LNCAP (cell line): ENCODE measurements around the gene USP47.

Source experiments
- TF ChIP-seq, protein P1 (sequence below): fragments of 450-650 bp; IDR thresholded peaks from 2 replicates; pipeline ENCODE4 v1.5.1; 2017; ENCODE audit warnings: mild to moderate bottlenecking

USP47 gene

DNA sequence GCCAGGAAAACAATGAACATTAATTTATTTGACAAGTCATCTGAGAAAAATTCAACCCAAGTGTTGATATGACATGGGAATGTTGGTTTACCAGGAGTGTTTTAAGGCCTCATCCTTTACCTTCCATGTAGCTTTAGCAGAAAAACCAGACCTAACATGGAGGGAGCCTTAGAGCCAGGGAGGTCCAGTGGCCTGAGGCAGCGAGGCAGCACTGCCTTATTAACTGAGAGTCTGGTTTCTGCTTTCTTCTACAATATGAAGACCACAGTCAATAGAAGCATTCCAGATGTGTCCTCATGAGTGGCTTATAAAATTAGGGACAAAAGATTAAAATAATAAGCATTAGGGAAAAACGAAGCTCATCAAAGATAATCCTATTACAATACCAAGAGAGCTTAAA, 105.1 kb downstream of the USP47 start:
- TF ChIP-seq, protein P1, sequence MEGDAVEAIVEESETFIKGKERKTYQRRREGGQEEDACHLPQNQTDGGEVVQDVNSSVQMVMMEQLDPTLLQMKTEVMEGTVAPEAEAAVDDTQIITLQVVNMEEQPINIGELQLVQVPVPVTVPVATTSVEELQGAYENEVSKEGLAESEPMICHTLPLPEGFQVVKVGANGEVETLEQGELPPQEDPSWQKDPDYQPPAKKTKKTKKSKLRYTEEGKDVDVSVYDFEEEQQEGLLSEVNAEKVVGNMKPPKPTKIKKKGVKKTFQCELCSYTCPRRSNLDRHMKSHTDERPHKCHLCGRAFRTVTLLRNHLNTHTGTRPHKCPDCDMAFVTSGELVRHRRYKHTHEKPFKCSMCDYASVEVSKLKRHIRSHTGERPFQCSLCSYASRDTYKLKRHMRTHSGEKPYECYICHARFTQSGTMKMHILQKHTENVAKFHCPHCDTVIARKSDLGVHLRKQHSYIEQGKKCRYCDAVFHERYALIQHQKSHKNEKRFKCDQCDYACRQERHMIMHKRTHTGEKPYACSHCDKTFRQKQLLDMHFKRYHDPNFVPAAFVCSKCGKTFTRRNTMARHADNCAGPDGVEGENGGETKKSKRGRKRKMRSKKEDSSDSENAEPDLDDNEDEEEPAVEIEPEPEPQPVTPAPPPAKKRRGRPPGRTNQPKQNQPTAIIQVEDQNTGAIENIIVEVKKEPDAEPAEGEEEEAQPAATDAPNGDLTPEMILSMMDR: no peak

DNA sequence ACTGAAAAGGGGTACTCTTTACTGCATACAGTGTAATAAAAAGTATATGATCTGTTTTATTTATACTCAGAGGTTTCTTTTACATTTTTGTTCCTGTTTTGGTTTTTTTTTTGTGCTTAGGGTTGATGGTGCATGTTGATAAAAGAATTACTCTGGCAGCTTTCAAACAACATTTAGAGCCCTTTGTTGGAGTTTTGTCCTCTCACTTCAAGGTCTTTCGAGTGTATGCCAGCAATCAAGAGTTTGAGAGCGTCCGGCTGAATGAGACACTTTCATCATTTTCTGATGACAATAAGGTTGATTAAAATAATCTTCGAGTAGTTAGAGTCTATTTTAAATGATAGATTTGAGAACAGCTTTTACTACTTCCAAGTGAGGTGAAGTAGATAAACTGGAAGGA, 106.1 kb downstream of the USP47 start:
- TF ChIP-seq, protein P1: no peak

DNA sequence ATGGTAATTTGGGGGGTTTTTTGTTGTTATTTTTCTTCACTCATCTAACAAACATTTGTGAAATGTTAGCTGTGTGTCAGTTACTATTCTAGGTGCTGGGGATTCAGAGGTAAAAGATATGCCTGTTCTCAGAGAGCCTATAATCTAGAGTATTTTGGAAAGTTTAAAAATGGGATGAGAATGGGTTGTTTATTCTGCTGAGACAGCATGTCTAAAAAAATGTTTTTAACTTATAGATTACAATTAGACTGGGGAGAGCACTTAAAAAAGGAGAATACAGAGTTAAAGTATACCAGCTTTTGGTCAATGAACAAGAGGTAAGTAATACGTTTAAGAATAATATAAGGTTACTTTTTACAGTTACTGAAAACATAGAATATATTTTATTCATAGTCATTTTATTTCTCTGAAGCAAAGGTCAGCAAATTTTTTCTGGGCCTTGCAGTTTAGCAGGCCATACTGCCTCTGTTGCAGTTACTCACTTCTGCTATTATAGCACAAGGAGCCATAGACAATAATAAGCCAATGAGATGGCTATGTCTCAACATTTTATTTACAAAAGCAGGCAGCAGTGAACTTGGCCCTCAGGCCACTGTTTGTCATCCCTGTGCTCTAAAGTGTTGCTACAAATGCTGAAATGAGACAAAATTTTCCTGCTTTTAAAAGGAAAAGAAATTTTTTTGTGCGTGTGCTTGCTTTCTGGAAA, 106.6 kb downstream of the USP47 start:
- TF ChIP-seq, protein P1: no peak

DNA sequence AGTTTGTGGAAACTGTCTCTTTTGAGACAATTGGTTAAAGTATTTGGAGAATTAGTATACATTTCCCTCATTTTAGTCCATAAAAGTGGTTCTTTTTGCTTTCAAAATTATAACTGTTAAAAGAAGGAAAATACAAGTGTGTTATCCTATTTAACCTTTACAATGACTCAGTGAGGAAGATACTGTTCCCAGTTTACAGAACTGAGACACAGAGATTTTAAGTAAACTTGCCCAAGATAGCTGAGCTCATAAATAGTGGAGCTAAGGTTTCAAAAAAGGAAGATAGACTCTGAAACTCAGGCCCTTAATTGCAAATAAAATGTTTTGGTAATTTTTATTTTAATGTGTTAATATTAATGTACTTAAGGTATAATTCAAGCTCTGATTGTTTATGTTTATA, 107.7 kb downstream of the USP47 start:
- TF ChIP-seq, protein P1: no peak

DNA sequence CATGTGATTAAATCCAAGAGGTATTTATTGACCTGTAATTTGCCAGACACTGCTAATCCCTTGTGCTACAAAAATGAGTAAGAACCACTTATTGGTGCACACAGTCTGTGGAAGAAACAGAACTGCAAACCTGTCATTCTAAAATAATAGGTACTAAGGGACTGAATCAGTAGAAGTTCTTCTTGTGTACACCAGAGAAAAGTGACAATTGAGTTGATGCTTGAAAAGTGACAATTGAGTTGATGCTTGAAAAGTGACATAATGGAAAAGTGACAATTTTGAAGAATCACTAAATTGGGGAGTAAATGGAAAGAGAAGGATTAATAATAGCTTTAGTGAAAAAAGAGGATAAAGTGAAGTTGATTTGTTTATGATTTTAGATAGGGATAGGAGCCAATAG, 110.3 kb downstream of the USP47 start:
- TF ChIP-seq, protein P1: no peak

DNA sequence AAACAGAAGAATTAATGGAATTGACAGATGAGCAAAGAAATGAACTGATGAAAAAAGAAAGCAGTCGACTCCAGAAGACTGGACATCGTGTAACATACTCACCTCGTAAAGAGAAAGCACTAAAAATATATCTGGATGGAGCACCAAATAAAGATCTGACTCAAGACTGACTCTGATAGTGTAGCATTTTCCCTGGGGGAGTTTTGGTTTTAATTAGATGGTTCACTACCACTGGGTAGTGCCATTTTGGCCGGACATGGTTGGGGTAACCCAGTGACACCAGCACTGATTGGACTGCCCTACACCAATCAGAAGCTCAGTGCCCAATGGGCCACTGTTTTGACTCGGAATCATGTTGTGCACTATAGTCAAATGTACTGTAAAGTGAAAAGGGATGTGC, 114.2 kb downstream of the USP47 start:
- TF ChIP-seq, protein P1: no peak

DNA sequence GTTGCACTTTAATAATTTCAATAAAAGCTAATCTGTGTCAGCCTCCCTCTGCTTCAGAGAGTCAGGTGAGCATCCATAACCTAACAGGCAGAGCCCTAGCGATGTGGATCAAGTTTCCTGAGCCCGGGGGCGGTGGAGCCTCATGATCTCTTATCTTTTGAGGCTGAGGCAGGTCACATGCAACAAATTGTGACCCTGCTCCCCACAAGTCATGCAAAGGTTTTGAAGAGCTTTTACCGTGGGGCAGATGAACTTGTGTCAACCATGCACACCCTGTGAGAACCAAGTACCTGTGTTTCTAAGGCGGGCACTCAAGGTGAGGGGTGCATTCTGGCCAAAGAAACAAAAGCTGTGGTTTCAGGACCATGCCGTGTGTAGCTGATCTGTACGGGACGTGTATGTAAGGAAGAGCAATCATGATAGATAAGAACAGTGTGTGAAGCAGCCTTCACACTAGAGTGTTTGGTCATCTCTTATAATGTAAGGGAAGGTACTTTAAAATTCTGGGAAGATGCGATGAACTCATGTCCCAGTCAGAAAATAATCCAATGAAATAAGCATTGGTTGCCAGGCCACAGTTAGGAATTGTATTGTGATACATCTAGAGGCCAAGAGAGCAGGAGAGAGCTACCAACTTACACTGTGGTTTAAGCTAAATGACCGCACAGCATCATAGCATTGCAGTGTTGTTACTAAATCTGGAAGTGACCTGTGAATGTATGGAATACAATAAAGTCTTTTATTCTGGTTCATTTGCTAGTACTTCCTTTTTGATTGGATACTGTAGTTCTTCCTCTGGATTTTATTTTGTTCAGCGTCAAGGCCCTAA, 116.8 kb downstream of the USP47 start:
- TF ChIP-seq, protein P1: no peak
